CD14-positive monocyte (primary cell): ENCODE results near the gene MEI1. TPM values are rescaled to one million over a fixed set of nuclear protein-coding genes. Genes with fewer than 3 reads are reported as not detected.
A peak's percentile ranks its signal among the peaks of the same experiment; 100 is the strongest.
"Not testable (repeated sequence)": the region's sequence is repeated elsewhere in the genome, so short reads cannot be mapped to it uniquely, and the experiment has no call there.

ENCODE experiments used
- DNase-seq, 3 donors: peaks; one replicate each; pipeline ENCODE4 v3.0.0-alpha.2; 2011 to 2022
- H2AFZ ChIP-seq: 2 replicates; pipeline ENCODE4 v1.6.0; 2012; ENCODE audit warnings: mild to moderate bottlenecking, low read depth, low read length, inconsistent platforms; ENCODE audit not compliant: insufficient read depth, poor library complexity, severe bottlenecking
- H3K27ac ChIP-seq, 2 donors: 1 replicate in 1 of 2; 2 replicates in 1 of 2; pipeline ENCODE4 v1.5.1; 2012 to 2013; ENCODE audit warnings: low read length in 2 of 2, control low read depth in 1 of 2, inconsistent platforms in 1 of 2, low read depth in 1 of 2, mild to moderate bottlenecking in 1 of 2
- H3K27me3 ChIP-seq, 2 donors: one replicate each; pipeline versions ENCODE4 v1.6.0 to v1.6.1; 2011 to 2013; ENCODE audit warnings: low read length in 2 of 2; ENCODE audit not compliant: control insufficient read depth in 2 of 2, insufficient read depth in 2 of 2
- H3K36me3 ChIP-seq, 2 donors: replicated peaks in 1 of 2; 1 replicate in 1 of 2; 2 replicates in 1 of 2; pipeline versions ENCODE4 v1.5.1 to v1.6.1; 2012 to 2013; ENCODE audit warnings: low read length in 2 of 2, control low read depth in 1 of 2, inconsistent platforms in 1 of 2, mild to moderate bottlenecking in 1 of 2; ENCODE audit not compliant: insufficient read depth in 2 of 2, control insufficient read depth in 1 of 2
- H3K4me1 ChIP-seq, 2 donors: 1 replicate in 1 of 2; 2 replicates in 1 of 2; pipeline versions ENCODE4 v1.5.1 to v1.6.1; 2012 to 2013; ENCODE audit warnings: low read length in 2 of 2, control low read depth in 1 of 2, inconsistent platforms in 1 of 2, mild to moderate bottlenecking in 1 of 2, moderate library complexity in 1 of 2; ENCODE audit not compliant: insufficient read depth in 2 of 2, control insufficient read depth in 1 of 2
- H3K4me2 ChIP-seq: replicated peaks from 2 replicates; pipeline ENCODE3; 2012; ENCODE audit warnings: low read length, moderate library complexity, mild to moderate bottlenecking; ENCODE audit not compliant: poor library complexity, severe bottlenecking; ENCODE audit errors: extremely low read depth
- H3K4me3 ChIP-seq, 3 experiments: fragments of 200-600 bp in 1 of 3; sonication (generic) in 1 of 3; replicated peaks in 1 of 3; 1 replicate in 2 of 3; 2 replicates in 1 of 3; pipeline ENCODE4 v1.5.1; 2011 to 2013; ENCODE audit warnings: low read length in 3 of 3, mild to moderate bottlenecking in 3 of 3, control low read depth in 2 of 3, low read depth in 2 of 3, inconsistent platforms in 1 of 3, moderate library complexity in 1 of 3
- H3K79me2 ChIP-seq: 2 replicates; pipeline ENCODE4 v1.6.0; 2012; ENCODE audit warnings: mild to moderate bottlenecking, control low read depth, inconsistent platforms, low read length, moderate library complexity; ENCODE audit not compliant: insufficient read depth
- H3K9ac ChIP-seq: 2 replicates; pipeline ENCODE4 v1.6.0; 2017; ENCODE audit warnings: low read length, mild to moderate bottlenecking; ENCODE audit not compliant: insufficient read depth, poor library complexity, severe bottlenecking
- H3K9me3 ChIP-seq, 2 donors: replicated peaks in 1 of 2; 1 replicate in 1 of 2; 2 replicates in 1 of 2; pipeline versions ENCODE4 v1.5.1 to v1.6.1; 2012 to 2013; ENCODE audit warnings: low read length in 2 of 2, control low read depth in 1 of 2; ENCODE audit not compliant: control insufficient read depth in 1 of 2, insufficient read depth in 1 of 2
- H4K20me1 ChIP-seq: 2 replicates; pipeline ENCODE4 v1.6.0; 2012; ENCODE audit warnings: mild to moderate bottlenecking, low read length, control low read depth, moderate library complexity; ENCODE audit not compliant: insufficient read depth
- H3K27ac Mint-ChIP-seq, 7 donors: one replicate each; pipeline ENCODE4 v1.8.0; 2020; ENCODE audit warnings: mild to moderate bottlenecking in 7 of 7, mixed read lengths in 7 of 7, moderate library complexity in 6 of 7, inconsistent platforms in 2 of 7
- H3K27me3 Mint-ChIP-seq, 3 donors: one replicate each; pipeline ENCODE4 v1.8.0; 2021 to 2022; ENCODE audit warnings: low read depth in 3 of 3, mild to moderate bottlenecking in 3 of 3, mixed read lengths in 3 of 3, moderate library complexity in 3 of 3, inconsistent platforms in 1 of 3
- H3K36me3 Mint-ChIP-seq, 2 donors: one replicate each; pipeline ENCODE4 v1.8.0; 2020; ENCODE audit warnings: mixed read lengths in 2 of 2, inconsistent platforms in 1 of 2, mild to moderate bottlenecking in 1 of 2
- H3K4me1 Mint-ChIP-seq: one replicate; pipeline ENCODE4 v1.8.0; 2020; ENCODE audit warnings: mild to moderate bottlenecking, mixed read lengths
- H3K4me3 Mint-ChIP-seq, 2 donors: one replicate each; pipeline ENCODE4 v1.8.0; 2020; ENCODE audit warnings: mild to moderate bottlenecking in 2 of 2, mixed read lengths in 2 of 2, moderate library complexity in 1 of 2
- H3K9me3 Mint-ChIP-seq, 7 donors: one replicate each; pipeline ENCODE4 v1.8.0; 2020 to 2022; ENCODE audit warnings: mixed read lengths in 7 of 7, mild to moderate bottlenecking in 6 of 7, moderate library complexity in 6 of 7, inconsistent platforms in 2 of 7
- WGBS: methylation state at CpG from one replicate; pipeline ENCODE4 v1.1.5; 2013; ENCODE audit warnings: missing lambda C conversion rate; ENCODE audit not compliant: insufficient coverage; 5-methylcytosine and 5-hydroxymethylcytosine counted together
- intact Hi-C, 2 donors: fragments of 100-400 bp; cut with micrococcal nuclease; formaldehyde crosslinking; loops; one replicate each; pipeline versions ENCODE4 v1.15.0 to v1.15.1; 2023
- polyA plus RNA-seq, 3 donors: library from polyadenylated mRNA; depleted of rRNA in 1 of 3; unstranded in 2 of 3; stranded (reverse) in 1 of 3; fragments of 300-500 nt in 2 of 3; fragments of >200 nt in 1 of 3; fragmentation: Illumina TruSeq in 2 of 3; gene quantifications; 1 replicate in 2 of 3; 2 replicates in 1 of 3; pipeline ENCODE4 v1.2.3, GENCODE V29; 2012 to 2021
- TF ChIP-seq, protein P1 (sequence below): fragments of 200-600 bp; IDR thresholded peaks from one replicate; pipeline ENCODE4 v1.8.0; 2022; ENCODE audit warnings: antibody characterized with exemption, mild to moderate bottlenecking

The MEI1 gene
- polyA plus RNA-seq, 3 donors = 12.3 to 40.0 (median 37.0) TPM

- Mint-ChIP-seq H3K4me3 (no peak overlapping the region), H3K27ac (peak overlapping the region in 1 of 7 donors; percentile 30), H3K4me1 (peaks cover 9% of the 10 kb centered on the region), H3K36me3 (peaks cover 19 to 43% of the 10 kb centered on the region in 2 donors), H3K9me3 (peaks cover 0 to 3% (median 0%) of the 10 kb centered on the region in 7 donors), H3K27me3 (no peaks in the 10 kb centered on the region)
- Histone ChIP-seq H3K4me3 (no peak overlapping the region), H3K9ac (no peak overlapping the region), H3K27me3 (no peaks in the 10 kb centered on the region), H3K27ac (no peak overlapping the region), H4K20me1 (no peaks in the 10 kb centered on the region), H3K4me1 (peaks cover 7 to 10% of the 10 kb centered on the region in 2 donors), H2AFZ (no peak overlapping the region), H3K9me3 (no peaks in the 10 kb centered on the region), H3K36me3 (peaks cover 22 to 32% of the 10 kb centered on the region in 2 donors), H3K4me2 (no peak overlapping the region), H3K79me2 (no peaks in the 10 kb centered on the region)
- intact Hi-C loops = loop anchor here (5.0 kb wide), 1 partner anchor 273 kb away; no protein-coding TSS in a partner anchor
- over 99% methylated on average over 15 of the region's 21 CpGs for WGBS
- TF ChIP-seq, protein P1, sequence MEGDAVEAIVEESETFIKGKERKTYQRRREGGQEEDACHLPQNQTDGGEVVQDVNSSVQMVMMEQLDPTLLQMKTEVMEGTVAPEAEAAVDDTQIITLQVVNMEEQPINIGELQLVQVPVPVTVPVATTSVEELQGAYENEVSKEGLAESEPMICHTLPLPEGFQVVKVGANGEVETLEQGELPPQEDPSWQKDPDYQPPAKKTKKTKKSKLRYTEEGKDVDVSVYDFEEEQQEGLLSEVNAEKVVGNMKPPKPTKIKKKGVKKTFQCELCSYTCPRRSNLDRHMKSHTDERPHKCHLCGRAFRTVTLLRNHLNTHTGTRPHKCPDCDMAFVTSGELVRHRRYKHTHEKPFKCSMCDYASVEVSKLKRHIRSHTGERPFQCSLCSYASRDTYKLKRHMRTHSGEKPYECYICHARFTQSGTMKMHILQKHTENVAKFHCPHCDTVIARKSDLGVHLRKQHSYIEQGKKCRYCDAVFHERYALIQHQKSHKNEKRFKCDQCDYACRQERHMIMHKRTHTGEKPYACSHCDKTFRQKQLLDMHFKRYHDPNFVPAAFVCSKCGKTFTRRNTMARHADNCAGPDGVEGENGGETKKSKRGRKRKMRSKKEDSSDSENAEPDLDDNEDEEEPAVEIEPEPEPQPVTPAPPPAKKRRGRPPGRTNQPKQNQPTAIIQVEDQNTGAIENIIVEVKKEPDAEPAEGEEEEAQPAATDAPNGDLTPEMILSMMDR = no peak
- no peak for DNase-seq
These were observed 30.1 kb upstream of the MEI1 start for GRCh38 chr22:41668971-41669911.

GRCh38 chr22:41672096-41672495, 27.2 kb upstream of the MEI1 start:
- H3K9me3 ChIP-seq, H3K9ac ChIP-seq, DNase-seq, H2AFZ ChIP-seq, H3K4me1 Mint-ChIP-seq, H3K27me3 ChIP-seq, H3K4me1 ChIP-seq, H3K9me3 Mint-ChIP-seq, H3K27ac ChIP-seq, H3K4me3 Mint-ChIP-seq, H3K79me2 ChIP-seq, H3K4me3 ChIP-seq, intact Hi-C loops, H4K20me1 ChIP-seq, H3K27me3 Mint-ChIP-seq, H3K4me2 ChIP-seq: not testable (repeated sequence)
- H3K36me3 ChIP-seq = peaks cover 23 to 42% of the 10 kb centered on the region in 2 donors
- 100% methylated on average over 1 of the region's 10 CpGs for WGBS
- H3K36me3 Mint-ChIP-seq = peaks cover 31 to 56% of the 10 kb centered on the region in 2 donors
- H3K27ac Mint-ChIP-seq = peak overlapping the region in 1 of 7 donors; percentile 13
